KMS-11 (cell line): ENCODE results near the gene ADGRD1.

Experiments used
- H2AFZ ChIP-seq: fragments of 200-600 bp; sonication (generic); 2 replicates; pipeline ENCODE4 v1.6.1; 2016; ENCODE audit warnings: antibody characterized with exemption, mixed run types, low read depth
- H3K27ac ChIP-seq: fragments of 200-600 bp; sonication (generic); 2 replicates; pipeline ENCODE4 v1.6.1; 2016; ENCODE audit warnings: mild to moderate bottlenecking, mixed run types
- H3K27me3 ChIP-seq: fragments of 200-600 bp; sonication (generic); 2 replicates; pipeline ENCODE4 v1.6.1; 2017; ENCODE audit warnings: mild to moderate bottlenecking, low read depth, mixed run types, moderate library complexity; ENCODE audit not compliant: insufficient read depth
- H3K36me3 ChIP-seq: fragments of 200-600 bp; sonication (generic); 2 replicates; pipeline ENCODE4 v1.6.1; 2017; ENCODE audit warnings: mild to moderate bottlenecking, mixed run types; ENCODE audit not compliant: insufficient read depth
- H3K4me1 ChIP-seq: fragments of 200-600 bp; sonication (generic); 2 replicates; pipeline ENCODE4 v1.6.1; 2016; ENCODE audit warnings: mild to moderate bottlenecking, low read depth, mixed run types; ENCODE audit not compliant: poor library complexity, severe bottlenecking
- H3K4me2 ChIP-seq: fragments of 200-600 bp; sonication (generic); 2 replicates; pipeline ENCODE4 v1.7.0; 2016; ENCODE audit warnings: mild to moderate bottlenecking, mixed run types
- H3K4me3 ChIP-seq: fragments of 200-600 bp; sonication (generic); IDR thresholded peaks from 2 replicates; pipeline ENCODE4 v1.6.1; 2017; ENCODE audit warnings: low read depth, low read length, mixed read lengths; ENCODE audit not compliant: insufficient read depth
- H3K79me2 ChIP-seq: fragments of 200-600 bp; sonication (generic); 2 replicates; pipeline ENCODE4 v1.6.1; 2016; ENCODE audit warnings: low read depth, mixed run types; ENCODE audit not compliant: insufficient read depth
- H3K9ac ChIP-seq: fragments of 200-600 bp; sonication (generic); 2 replicates; pipeline ENCODE4 v1.6.1; 2016; ENCODE audit warnings: mild to moderate bottlenecking, mixed run types
- H4K20me1 ChIP-seq: fragments of 200-600 bp; sonication (generic); 2 replicates; pipeline ENCODE4 v1.6.1; 2016; ENCODE audit warnings: mild to moderate bottlenecking, mixed run types; ENCODE audit not compliant: insufficient read depth
- CTCF ChIP-seq: fragments of 200-600 bp; sonication (generic); conservative IDR thresholded peaks from 2 replicates; pipeline ENCODE4 v1.6.1; 2017; ENCODE audit warnings: low read depth, mild to moderate bottlenecking, antibody characterized with exemption, low read length, moderate library complexity, mixed read lengths

The ADGRD1 gene

DNA sequence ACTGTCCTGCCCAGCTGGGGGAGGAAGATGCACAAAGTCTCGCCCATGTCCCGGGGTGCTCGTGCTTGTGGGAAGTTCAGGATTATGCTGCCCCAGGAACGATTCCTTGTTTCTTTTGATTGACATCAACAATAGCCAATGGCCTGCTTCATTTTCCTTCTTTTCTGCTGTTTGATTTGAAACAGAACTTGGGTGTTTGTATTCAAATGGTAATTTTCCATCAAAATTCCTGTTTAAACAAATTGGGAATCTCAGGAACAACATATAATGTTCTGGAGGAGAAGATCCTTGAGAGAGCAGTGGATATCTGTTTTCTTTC is 97.4 kb downstream of the ADGRD1 start:
- Histone ChIP-seq H3K4me1 (no peaks in the 10 kb centered on the region), H4K20me1 (no peaks in the 10 kb centered on the region), H3K27ac (no peak overlapping the region), H2AFZ (no peak overlapping the region), H3K9ac (no peak overlapping the region), H3K27me3 (no peaks in the 10 kb centered on the region; the same call in 1 of the 2 replicates), H3K4me3 (no peak overlapping the region), H3K79me2 (no peaks in the 10 kb centered on the region), H3K4me2 (no peak overlapping the region), H3K36me3 (no peaks in the 10 kb centered on the region)
- TF ChIP-seq CTCF = no peak

DNA sequence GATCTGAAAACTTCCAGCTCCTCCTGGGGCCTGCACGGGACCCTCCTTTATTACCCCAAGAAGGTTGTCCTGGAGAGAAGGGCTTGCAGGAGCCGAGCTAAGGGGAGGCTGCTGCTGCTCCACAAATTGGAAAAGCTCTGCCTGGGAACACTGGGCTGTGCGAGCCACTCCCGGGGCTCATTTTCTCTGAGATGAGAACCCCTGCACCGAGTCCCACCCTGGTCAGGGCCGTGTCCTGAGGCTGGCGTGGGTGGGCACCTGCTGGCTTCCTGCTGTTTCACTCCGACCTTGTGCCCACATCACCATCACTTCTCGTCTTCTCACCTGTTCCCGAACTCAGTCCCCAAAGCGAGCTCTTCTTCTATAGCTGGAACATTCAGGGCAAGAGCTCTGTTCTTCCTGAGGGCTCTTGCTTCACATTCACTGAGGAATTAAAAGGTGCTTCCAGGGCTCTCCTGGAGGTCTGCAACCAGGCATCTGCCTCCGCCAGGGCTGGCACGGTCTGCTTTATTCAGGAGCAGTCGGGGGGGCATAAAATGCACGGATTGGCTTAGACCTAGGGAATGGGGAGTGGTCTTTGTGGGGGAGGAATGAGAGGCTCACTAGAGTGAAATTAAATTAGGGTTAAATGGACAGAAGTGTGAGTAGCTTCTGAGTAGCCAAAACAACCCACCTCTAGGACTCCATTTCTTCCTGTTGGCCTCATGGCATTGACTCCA is 98.5 kb downstream of the ADGRD1 start:
- no peak overlapping the region for H3K27ac ChIP-seq
- H3K79me2 ChIP-seq = no peaks in the 10 kb centered on the region
- no peaks in the 10 kb centered on the region; the same call in 1 of the 2 replicates for H3K27me3 ChIP-seq

GRCh38 chr12:131052929-131053328 is 99.2 kb downstream of the ADGRD1 start:
- H3K4me2 ChIP-seq = no peak overlapping the region
- no peak overlapping the region for H3K9ac ChIP-seq
- no peak overlapping the region for H3K4me3 ChIP-seq
- H3K4me1 ChIP-seq = no peaks in the 10 kb centered on the region
- no peak for TF ChIP-seq CTCF
- no peaks in the 10 kb centered on the region for H3K79me2 ChIP-seq
- no peaks in the 10 kb centered on the region; the same call in 1 of the 2 replicates for H3K27me3 ChIP-seq
- no peaks in the 10 kb centered on the region for H4K20me1 ChIP-seq
- no peak overlapping the region for H2AFZ ChIP-seq
- H3K36me3 ChIP-seq = no peaks in the 10 kb centered on the region
- no peak overlapping the region for H3K27ac ChIP-seq

More for the DNA sequence above, 98.5 kb downstream of the ADGRD1 start:
- Histone ChIP-seq H3K4me2 (no peak overlapping the region), H3K9ac (no peak overlapping the region), H3K4me3 (no peak overlapping the region), H3K36me3 (no peaks in the 10 kb centered on the region), H4K20me1 (no peaks in the 10 kb centered on the region), H2AFZ (no peak overlapping the region), H3K4me1 (no peaks in the 10 kb centered on the region)
- no peak for TF ChIP-seq CTCF

GRCh38 chr12:131053567-131053966 is 99.9 kb downstream of the ADGRD1 start:
- Histone ChIP-seq H3K27me3 (no peaks in the 10 kb centered on the region; the same call in 1 of the 2 replicates), H4K20me1 (no peaks in the 10 kb centered on the region), H3K4me3 (no peak overlapping the region), H3K9ac (no peak overlapping the region), H3K36me3 (no peaks in the 10 kb centered on the region), H2AFZ (no peak overlapping the region), H3K79me2 (no peaks in the 10 kb centered on the region), H3K27ac (no peak overlapping the region), H3K4me1 (no peaks in the 10 kb centered on the region), H3K4me2 (no peak overlapping the region)
- TF ChIP-seq CTCF = no peak
